Activated gamma-delta T cell treated with Interleukin-2 at 50 U/mL for 16 hours (primary cell): ENCODE data around the gene ALG5.

ENCODE experiments used
- DNase-seq: peaks from one replicate; pipeline ENCODE4 v3.0.0-alpha.2; 2020

Gene ALG5

DNA sequence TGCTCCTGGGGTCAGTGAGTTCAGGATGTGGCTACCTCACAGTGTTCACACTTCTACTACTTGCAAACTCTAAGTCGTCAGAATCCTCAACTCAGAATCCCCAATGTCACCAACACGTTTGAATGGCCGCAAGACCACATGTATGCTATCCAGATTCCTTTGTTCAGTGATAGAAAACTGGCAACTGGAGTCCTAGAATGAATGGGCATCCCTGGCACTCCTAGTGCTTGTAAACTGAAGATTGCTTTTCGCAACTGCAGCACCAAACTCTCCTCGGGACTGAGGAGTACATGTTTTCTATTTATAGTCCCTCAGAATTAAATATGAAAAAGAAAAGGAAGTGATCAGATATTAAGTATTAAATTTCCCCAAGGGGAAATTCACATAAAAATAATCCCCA is 84.0 kb downstream of the ALG5 start:
- DNase-seq: no peak

- no peak for DNase-seq
Measured at GRCh38 chr13:36914648-36915047, 84.5 kb downstream of the ALG5 start.

- no peak for DNase-seq
Measured at GRCh38 chr13:36913463-36913862, 85.7 kb downstream of the ALG5 start.

GRCh38 chr13:36912973-36913372 is 86.2 kb downstream of the ALG5 start:
- no peak for DNase-seq

GRCh38 chr13:36912369-36912768 is 86.8 kb downstream of the ALG5 start:
- DNase-seq: no peak

GRCh38 chr13:36910545-36910944 is 88.6 kb downstream of the ALG5 start:
- no peak for DNase-seq

DNA sequence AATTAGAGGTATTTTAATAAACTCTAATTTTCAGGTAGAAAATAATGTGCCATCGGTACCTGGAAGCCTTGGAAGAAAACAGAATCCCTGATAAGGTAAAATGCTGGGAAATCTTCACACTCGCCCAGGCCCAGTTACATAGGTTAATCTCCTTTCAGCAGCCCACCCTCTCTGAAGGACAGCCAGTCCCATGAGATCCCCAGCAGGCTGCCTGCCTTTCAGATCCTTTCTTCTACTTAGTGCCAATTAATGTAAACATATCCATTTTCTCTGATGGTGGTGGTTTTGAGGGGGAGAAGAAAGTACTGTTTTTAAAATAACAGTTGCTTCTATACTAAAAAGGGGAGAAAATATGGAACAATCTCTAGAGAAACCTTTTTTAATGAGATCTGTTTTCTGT is 91.3 kb downstream of the ALG5 start:
- DNase-seq: no peak

DNA sequence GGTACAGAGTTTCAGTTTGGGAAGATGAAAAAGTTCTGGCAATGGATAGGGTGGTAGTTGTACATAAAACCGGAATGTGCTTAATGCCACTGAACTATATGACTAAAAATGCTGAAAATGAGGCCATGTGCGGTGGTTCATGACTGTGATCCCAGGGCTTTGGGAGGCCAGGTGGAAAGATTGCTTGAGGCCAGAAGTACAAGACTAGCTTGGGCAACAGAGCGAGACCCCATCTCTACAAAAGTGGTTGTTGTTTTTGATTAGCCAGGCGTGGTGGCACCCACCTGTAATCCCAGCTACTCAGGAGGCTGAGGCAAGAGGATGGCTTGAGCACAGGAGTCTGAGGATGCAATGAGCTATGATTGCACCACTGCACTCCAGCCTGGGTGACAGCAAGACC is 91.9 kb downstream of the ALG5 start:
- DNase-seq: no peak

DNA sequence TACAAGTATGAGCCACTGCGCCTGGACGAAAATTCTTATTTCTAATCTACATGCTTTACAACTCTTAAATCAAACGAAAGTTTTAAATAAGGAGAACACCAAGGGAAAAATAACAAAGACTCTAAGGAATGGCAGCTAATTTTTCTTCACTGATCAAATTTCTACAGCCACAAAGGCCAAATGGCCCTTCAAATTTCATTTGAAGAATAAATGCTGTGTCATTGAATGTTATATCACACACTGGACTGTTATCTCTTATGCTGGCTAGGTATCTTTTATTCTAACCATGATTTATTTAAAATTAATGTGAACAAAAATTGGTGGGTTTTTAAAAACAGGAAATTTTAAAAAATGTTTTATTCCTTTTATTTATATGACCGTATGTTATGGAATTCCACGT is 93.2 kb downstream of the ALG5 start:
- DNase-seq: no peak

- DNase-seq: no peak
Measured at GRCh38 chr13:36903925-36904595, 95.1 kb downstream of the ALG5 start.
